ENCODE results near the gene RNF7.

GRCh38 chr3:141795276-141795675, 57.2 kb downstream of the RNF7 start:
- TF ChIP-seq EZH2 (IDR thresholded peaks at IDR 0.05; ENCODE audit: insufficient read depth, poor library complexity, severe bottlenecking), result no peak
- TF ChIP-seq EZH2phosphoT487 (IDR thresholded peaks at IDR 0.05; ENCODE audit: insufficient read depth, low read depth), result no peak
